Measurements from ENCODE around the gene TMEM266.

Gene TMEM266

DNA sequence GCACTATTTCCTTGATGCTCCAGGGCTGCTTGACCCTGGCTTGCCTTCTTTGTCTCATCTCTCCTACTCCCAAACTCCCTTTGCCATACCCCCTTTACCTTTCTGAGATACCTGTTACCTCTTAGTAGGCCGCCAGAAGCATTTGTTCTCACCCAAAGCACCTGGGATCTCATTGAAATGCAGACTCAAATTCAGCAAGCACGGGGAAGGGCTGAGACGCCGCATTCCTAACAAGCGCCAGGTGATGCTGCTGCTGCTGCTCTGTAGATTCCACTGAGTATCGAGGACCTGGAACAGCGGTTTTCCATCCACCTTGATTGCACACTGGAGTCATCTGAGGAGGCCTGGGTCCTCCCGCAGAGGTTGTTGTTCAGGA lies 91.8 kb downstream of the TMEM266 start:
- DNase-seq (ENCODE audit: low spot score in 2 of 2), result no peak
- Histone ChIP-seq H3K9me3 (no peaks in the 10 kb centered on the region), H3K27me3 (ENCODE audit: low read depth) (peaks cover 8% of the 10 kb centered on the region; the same call in 1 of the 2 replicates), H3K4me1 (peaks cover 10% of the 10 kb centered on the region), H3K4me3 (no peak overlapping the region), H3K36me3 (replicated peaks) (no peaks in the 10 kb centered on the region)
- in situ Hi-C loops (cut with MboI; ENCODE audit: low sequenced_read_pairs), result no loop called here

GRCh38 chr15:76152197-76152596 lies 92.4 kb downstream of the TMEM266 start:
- H3K9me3 ChIP-seq, result no peaks in the 10 kb centered on the region
- peaks cover 10% of the 10 kb centered on the region for H3K4me1 ChIP-seq
- H3K27me3 ChIP-seq (ENCODE audit: low read depth), result peaks cover 5% of the 10 kb centered on the region; the same call in 1 of the 2 replicates
- no peak for DNase-seq (ENCODE audit: low spot score in 2 of 2)
- H3K4me3 ChIP-seq, result no peak overlapping the region
- no peaks in the 10 kb centered on the region for H3K36me3 ChIP-seq (replicated peaks)
- in situ Hi-C loops (cut with MboI; ENCODE audit: low sequenced_read_pairs), result no loop called here

GRCh38 chr15:76153241-76154197 lies 93.7 kb downstream of the TMEM266 start:
- H3K27me3 ChIP-seq (ENCODE audit: low read depth), result no peaks in the 10 kb centered on the region
- H3K36me3 ChIP-seq (replicated peaks), result no peaks in the 10 kb centered on the region
- in situ Hi-C loops (cut with MboI; ENCODE audit: low sequenced_read_pairs), result no loop called here
- DNase-seq (ENCODE audit: low spot score in 2 of 2), result no peak
- H3K4me3 ChIP-seq, result no peak overlapping the region
- H3K9me3 ChIP-seq, result no peaks in the 10 kb centered on the region
- peaks cover 7% of the 10 kb centered on the region for H3K4me1 ChIP-seq

GRCh38 chr15:76155731-76156130 lies 95.9 kb downstream of the TMEM266 start:
- H3K27me3 ChIP-seq (ENCODE audit: low read depth), result no peaks in the 10 kb centered on the region
- H3K36me3 ChIP-seq (replicated peaks), result no peaks in the 10 kb centered on the region
- peaks cover 5% of the 10 kb centered on the region for H3K4me1 ChIP-seq
- DNase-seq (ENCODE audit: low spot score in 2 of 2), result no peak
- H3K9me3 ChIP-seq, result no peaks in the 10 kb centered on the region
- in situ Hi-C loops (cut with MboI; ENCODE audit: low sequenced_read_pairs), result no loop called here
- no peak overlapping the region for H3K4me3 ChIP-seq

DNA sequence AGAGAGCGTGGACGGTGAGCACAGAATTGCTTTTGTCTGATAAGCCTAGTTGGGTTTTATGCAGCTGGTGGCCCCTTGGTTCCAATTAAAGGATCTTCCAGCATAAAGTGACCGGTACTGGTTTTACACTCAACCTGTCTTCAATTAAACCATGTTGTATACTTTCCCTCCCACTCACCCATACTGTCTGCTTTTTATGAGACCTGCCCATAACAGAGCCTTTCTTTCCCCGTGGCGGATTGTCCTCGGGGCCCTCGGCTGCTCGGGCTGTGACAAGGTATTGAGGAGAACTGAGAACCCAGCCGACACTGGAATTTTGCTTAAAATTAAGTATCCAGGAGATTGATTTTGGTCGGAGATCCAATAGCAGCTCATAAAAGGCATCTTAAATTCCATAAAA lies 98.4 kb downstream of the TMEM266 start:
- Histone ChIP-seq H3K4me1 (no peaks in the 10 kb centered on the region), H3K9me3 (no peaks in the 10 kb centered on the region), H3K4me3 (no peak overlapping the region), H3K27me3 (ENCODE audit: low read depth) (no peaks in the 10 kb centered on the region), H3K36me3 (replicated peaks) (no peaks in the 10 kb centered on the region)
- peak; percentile 48 to 59 for DNase-seq (ENCODE audit: low spot score in 2 of 2)
- in situ Hi-C loops (cut with MboI; ENCODE audit: low sequenced_read_pairs), result no loop called here

- no peaks in the 10 kb centered on the region for H3K4me1 ChIP-seq
- H3K4me3 ChIP-seq, result no peak overlapping the region
- H3K36me3 ChIP-seq (replicated peaks), result no peaks in the 10 kb centered on the region
- H3K9me3 ChIP-seq, result no peaks in the 10 kb centered on the region
- H3K27me3 ChIP-seq (ENCODE audit: low read depth), result no peaks in the 10 kb centered on the region
- in situ Hi-C loops (cut with MboI; ENCODE audit: low sequenced_read_pairs), result no loop called here
- DNase-seq (ENCODE audit: low spot score in 2 of 2), result no peak
Observed at GRCh38 chr15:76158815-76159214, 99.0 kb downstream of the TMEM266 start.

- H3K4me1 ChIP-seq, result no peaks in the 10 kb centered on the region
- H3K4me3 ChIP-seq, result no peak overlapping the region
- no peak for DNase-seq (ENCODE audit: low spot score in 2 of 2)
- in situ Hi-C loops (cut with MboI; ENCODE audit: low sequenced_read_pairs), result no loop called here
- no peaks in the 10 kb centered on the region for H3K9me3 ChIP-seq
- no peaks in the 10 kb centered on the region for H3K36me3 ChIP-seq (replicated peaks)
- no peaks in the 10 kb centered on the region for H3K27me3 ChIP-seq (ENCODE audit: low read depth)
Observed at GRCh38 chr15:76159282-76159681, 99.5 kb downstream of the TMEM266 start.

- no peak for DNase-seq (ENCODE audit: low spot score in 2 of 2)
- in situ Hi-C loops (cut with MboI; ENCODE audit: low sequenced_read_pairs), result no loop called here
- Histone ChIP-seq H3K27me3 (ENCODE audit: low read depth) (no peaks in the 10 kb centered on the region), H3K4me1 (no peaks in the 10 kb centered on the region), H3K4me3 (no peak overlapping the region), H3K9me3 (no peaks in the 10 kb centered on the region), H3K36me3 (replicated peaks) (no peaks in the 10 kb centered on the region)
Observed at GRCh38 chr15:76160426-76161152, 100.8 kb downstream of the TMEM266 start.

GRCh38 chr15:76161153-76162035 lies 101.6 kb downstream of the TMEM266 start:
- Histone ChIP-seq H3K4me3 (no peak overlapping the region), H3K9me3 (no peaks in the 10 kb centered on the region), H3K4me1 (no peaks in the 10 kb centered on the region), H3K27me3 (ENCODE audit: low read depth) (no peaks in the 10 kb centered on the region), H3K36me3 (replicated peaks) (no peaks in the 10 kb centered on the region)
- DNase-seq (ENCODE audit: low spot score in 2 of 2), result no peak
- in situ Hi-C loops (cut with MboI; ENCODE audit: low sequenced_read_pairs), result no loop called here

GRCh38 chr15:76162036-76162398 lies 102.2 kb downstream of the TMEM266 start:
- no peaks in the 10 kb centered on the region for H3K4me1 ChIP-seq
- no peaks in the 10 kb centered on the region for H3K9me3 ChIP-seq
- H3K27me3 ChIP-seq (ENCODE audit: low read depth), result no peaks in the 10 kb centered on the region
- DNase-seq (ENCODE audit: low spot score in 2 of 2), result no peak
- no peak overlapping the region for H3K4me3 ChIP-seq
- no peaks in the 10 kb centered on the region for H3K36me3 ChIP-seq (replicated peaks)
- in situ Hi-C loops (cut with MboI; ENCODE audit: low sequenced_read_pairs), result no loop called here

- Histone ChIP-seq H3K4me3 (no peak overlapping the region), H3K9me3 (no peaks in the 10 kb centered on the region), H3K4me1 (no peaks in the 10 kb centered on the region), H3K27me3 (ENCODE audit: low read depth) (no peaks in the 10 kb centered on the region), H3K36me3 (replicated peaks) (no peaks in the 10 kb centered on the region)
- DNase-seq (ENCODE audit: low spot score in 2 of 2), result no peak
- in situ Hi-C loops (cut with MboI; ENCODE audit: low sequenced_read_pairs), result no loop called here
Observed at GRCh38 chr15:76162784-76163456, 103.1 kb downstream of the TMEM266 start.

DNA sequence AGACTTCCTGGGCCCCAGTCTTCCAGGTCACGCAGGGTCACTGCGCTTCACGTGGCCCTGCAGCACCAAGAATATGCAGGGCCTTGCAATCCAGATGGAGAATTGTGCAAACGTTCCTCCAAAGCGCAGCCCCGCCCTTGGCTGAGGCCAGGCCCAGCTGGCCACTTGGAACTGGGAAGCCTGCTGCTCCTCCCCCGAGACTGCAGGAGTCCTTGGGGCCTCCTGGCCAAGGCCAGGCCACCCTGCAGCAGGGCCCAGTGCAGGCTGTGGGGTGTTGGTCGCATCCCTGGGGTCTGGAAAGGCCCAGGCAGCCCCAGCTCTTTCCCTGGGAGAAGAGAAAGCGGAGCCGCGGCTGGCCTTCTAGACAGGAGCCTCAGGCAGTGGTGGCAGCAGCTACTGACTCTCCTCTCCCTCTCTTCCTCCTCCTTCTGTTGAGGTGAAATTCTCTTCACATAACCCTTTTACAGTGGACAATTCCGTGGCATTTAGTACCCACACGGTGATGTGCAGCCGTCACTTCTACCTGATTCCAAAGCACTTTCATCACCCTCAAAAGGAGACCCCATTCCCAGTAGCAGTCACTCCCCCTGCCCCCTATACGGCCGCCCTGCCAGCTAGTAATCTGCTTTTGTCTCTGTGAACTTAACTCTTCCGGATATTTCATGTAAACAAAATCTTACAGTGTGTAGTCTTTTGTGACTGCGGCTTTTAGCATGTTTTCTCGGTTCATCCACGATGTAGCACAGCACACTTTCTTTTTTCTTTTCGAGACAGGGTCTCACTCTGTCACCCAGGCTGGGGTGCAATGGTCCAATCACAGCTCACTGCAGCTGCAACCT lies 103.9 kb downstream of the TMEM266 start:
- DNase-seq (ENCODE audit: low spot score in 2 of 2), result no peak
- Histone ChIP-seq H3K27me3 (ENCODE audit: low read depth) (no peaks in the 10 kb centered on the region), H3K4me3 (no peak overlapping the region), H3K36me3 (replicated peaks) (no peaks in the 10 kb centered on the region), H3K4me1 (no peaks in the 10 kb centered on the region), H3K9me3 (no peaks in the 10 kb centered on the region)
- in situ Hi-C loops (cut with MboI; ENCODE audit: low sequenced_read_pairs), result no loop called here
